Neural progenitor cell (in vitro differentiated cells): Measurements from ENCODE around the gene CFAP221. TPM values are rescaled to one million over a fixed set of nuclear protein-coding genes. Genes with fewer than 3 reads are reported as not detected.

Source experiments
- DNase-seq: peaks from one replicate; pipeline ENCODE4 v3.0.0-alpha.2; 2016; ENCODE audit warnings: low spot score
- H2AFZ ChIP-seq: fragments of 200-600 bp; sonication (generic); replicated peaks from 2 replicates; pipeline ENCODE4 v1.6.1; 2016; ENCODE audit warnings: antibody characterized with exemption
- H3F3A ChIP-seq: fragments of 200-600 bp; sonication (generic); 2 replicates; pipeline ENCODE4 v1.6.1; 2016; ENCODE audit warnings: antibody characterized with exemption, low read depth
- H3K27ac ChIP-seq: fragments of 200-600 bp; sonication (generic); 2 replicates; pipeline ENCODE4 v1.5.1; 2016; ENCODE audit warnings: mild to moderate bottlenecking
- H3K27me3 ChIP-seq: fragments of 200-600 bp; sonication (generic); 2 replicates; pipeline ENCODE4 v1.6.1; 2016; ENCODE audit warnings: mild to moderate bottlenecking, moderate library complexity
- H3K36me3 ChIP-seq: fragments of 200-600 bp; sonication (generic); 2 replicates; pipeline ENCODE4 v1.5.1; 2016
- H3K4me1 ChIP-seq: fragments of 200-600 bp; sonication (generic); 2 replicates; pipeline ENCODE4 v1.6.1; 2016; ENCODE audit warnings: mixed run types
- H3K4me2 ChIP-seq: fragments of 200-600 bp; sonication (generic); 2 replicates; pipeline ENCODE4 v1.6.1; 2016
- H3K4me3 ChIP-seq: fragments of 200-600 bp; sonication (generic); 2 replicates; pipeline ENCODE4 v1.5.1; 2016
- H3K79me2 ChIP-seq: fragments of 200-600 bp; sonication (generic); 2 replicates; pipeline ENCODE4 v1.6.1; 2016; ENCODE audit warnings: low read depth
- H3K9ac ChIP-seq: fragments of 200-600 bp; sonication (generic); 2 replicates; pipeline ENCODE4 v1.6.1; 2016
- H3K9me3 ChIP-seq: fragments of 200-600 bp; sonication (generic); 2 replicates; pipeline ENCODE4 v1.5.1; 2016; ENCODE audit warnings: low read depth
- H4K20me1 ChIP-seq: fragments of 200-600 bp; sonication (generic); 2 replicates; pipeline ENCODE4 v1.6.1; 2016; ENCODE audit warnings: low read depth
- H3K27ac Mint-ChIP-seq: 3 replicates; pipeline ENCODE4 v1.8.0; 2021; ENCODE audit warnings: mixed read lengths
- H3K27me3 Mint-ChIP-seq: 2 replicates; pipeline ENCODE4 v1.8.0; 2022; ENCODE audit warnings: low read depth, mild to moderate bottlenecking, inconsistent platforms, moderate library complexity, mixed read lengths; ENCODE audit not compliant: insufficient read depth
- H3K36me3 Mint-ChIP-seq: 3 replicates; pipeline ENCODE4 v1.8.0; 2021; ENCODE audit warnings: mixed read lengths
- H3K4me1 Mint-ChIP-seq: 3 replicates; pipeline ENCODE4 v1.8.0; 2021; ENCODE audit warnings: mixed read lengths
- H3K4me3 Mint-ChIP-seq: 3 replicates; pipeline ENCODE4 v1.8.0; 2021; ENCODE audit warnings: mild to moderate bottlenecking, moderate library complexity, mixed read lengths
- H3K9me3 Mint-ChIP-seq: 3 replicates; pipeline ENCODE4 v1.8.0; 2020; ENCODE audit warnings: mixed read lengths
- CTCF ChIP-seq: fragments of 200-600 bp; sonication (generic); IDR thresholded peaks from 2 replicates; pipeline ENCODE4 v1.5.1; 2017; ENCODE audit warnings: antibody characterized with exemption, mild to moderate bottlenecking
- EZH2 ChIP-seq: fragments of 200-600 bp; sonication (generic); IDR thresholded peaks from 2 replicates; pipeline ENCODE4 v1.6.1; 2017; ENCODE audit warnings: antibody characterized with exemption, mild to moderate bottlenecking, moderate library complexity
- EZH2phosphoT487 ChIP-seq: fragments of 200-600 bp; sonication (generic); IDR thresholded peaks from 2 replicates; pipeline ENCODE4 v1.6.1; 2017; ENCODE audit warnings: antibody characterized with exemption
- total RNA-seq: library from RNA; depleted of rRNA; stranded (reverse); fragments of >200 nt; gene quantifications from 2 replicates; pipeline ENCODE4 v1.2.3, GENCODE V29; 2015; ENCODE audit warnings: low replicate concordance

Gene CFAP221
- total RNA-seq, 1 donor from 2014 or later: 1.5 TPM

GRCh38 chr2:119704670-119705120 lies 160.4 kb downstream of the CFAP221 start:
- Histone ChIP-seq H3K79me2 (no peaks in the 10 kb centered on the region), H3K9ac (no peak overlapping the region), H3K4me2 (no peak overlapping the region), H3K4me3 (no peak overlapping the region), H3K36me3 (no peaks in the 10 kb centered on the region), H3K27ac (no peak overlapping the region), H3K9me3 (no peaks in the 10 kb centered on the region), H4K20me1 (no peaks in the 10 kb centered on the region), H3K4me1 (peaks cover 17% of the 10 kb centered on the region), H3F3A (peaks cover 29% of the 10 kb centered on the region), H3K27me3 (peaks cover 12% of the 10 kb centered on the region), H2AFZ (no peak overlapping the region)
- Mint-ChIP-seq H3K4me1 (peaks cover 35% of the 10 kb centered on the region), H3K27ac (no peak overlapping the region), H3K27me3 (peaks cover 7% of the 10 kb centered on the region), H3K36me3 (no peaks in the 10 kb centered on the region), H3K9me3 (peaks cover 8% of the 10 kb centered on the region), H3K4me3 (no peak overlapping the region)
- DNase-seq: no peak
- TF ChIP-seq EZH2: no peak
- no peak for TF ChIP-seq EZH2phosphoT487
- no peak for TF ChIP-seq CTCF

- no peak for TF ChIP-seq EZH2
- no peak for TF ChIP-seq EZH2phosphoT487
- TF ChIP-seq CTCF: no peak
- DNase-seq: no peak
These were observed 162.0 kb downstream of the CFAP221 start for GRCh38 chr2:119706221-119706620.

More at GRCh38 chr2:119706221-119706620, 162.0 kb downstream of the CFAP221 start:
- H3K27me3 ChIP-seq: peaks cover 12% of the 10 kb centered on the region
- no peak overlapping the region for H3K9ac ChIP-seq
- no peaks in the 10 kb centered on the region for H3K79me2 ChIP-seq
- H3K27ac ChIP-seq: no peak overlapping the region
- H3K27ac Mint-ChIP-seq: no peak overlapping the region
- peaks cover 14% of the 10 kb centered on the region for H3F3A ChIP-seq
- H3K9me3 ChIP-seq: no peaks in the 10 kb centered on the region
- no peak overlapping the region for H3K4me3 Mint-ChIP-seq
- H3K4me1 ChIP-seq: peaks cover 2% of the 10 kb centered on the region
- H3K36me3 ChIP-seq: no peaks in the 10 kb centered on the region
- H2AFZ ChIP-seq: no peak overlapping the region
- no peaks in the 10 kb centered on the region for H3K36me3 Mint-ChIP-seq
- H3K4me3 ChIP-seq: no peak overlapping the region
- H3K27me3 Mint-ChIP-seq: peaks cover 5% of the 10 kb centered on the region
- H4K20me1 ChIP-seq: no peaks in the 10 kb centered on the region
- H3K4me2 ChIP-seq: no peak overlapping the region
- H3K9me3 Mint-ChIP-seq: peaks cover 11% of the 10 kb centered on the region
- H3K4me1 Mint-ChIP-seq: peaks cover 19% of the 10 kb centered on the region

Other genes starting within 250 kb of the CFAP221 start
- 13.4 and 16.8 TPM in 2 replicates for gene C2orf76, start 177.6 kb upstream of the CFAP221 start, total RNA-seq
- 158 and 238 TPM in 2 replicates for gene DBI, start 177.5 kb upstream of the CFAP221 start, total RNA-seq
- gene TMEM37, start 112.6 kb upstream of the CFAP221 start, total RNA-seq: 0.74 and 1.0 TPM in 2 replicates
- not detected in 2 replicates for gene SCTR, start 20.0 kb upstream of the CFAP221 start, total RNA-seq
- 12.2 and 26.6 TPM in 2 replicates for gene TMEM177, start 134.8 kb downstream of the CFAP221 start, total RNA-seq
- 51.8 and 52.1 TPM in 2 replicates for gene PTPN4, start 215.5 kb downstream of the CFAP221 start, total RNA-seq